Suppressor macrophage (primary cell): ENCODE results near the gene ERCC1.

Experiments
- DNase-seq, 4 experiments: peaks; one replicate each; pipeline ENCODE4 v3.0.0-alpha.2; 2020 to 2022

The ERCC1 gene

DNA sequence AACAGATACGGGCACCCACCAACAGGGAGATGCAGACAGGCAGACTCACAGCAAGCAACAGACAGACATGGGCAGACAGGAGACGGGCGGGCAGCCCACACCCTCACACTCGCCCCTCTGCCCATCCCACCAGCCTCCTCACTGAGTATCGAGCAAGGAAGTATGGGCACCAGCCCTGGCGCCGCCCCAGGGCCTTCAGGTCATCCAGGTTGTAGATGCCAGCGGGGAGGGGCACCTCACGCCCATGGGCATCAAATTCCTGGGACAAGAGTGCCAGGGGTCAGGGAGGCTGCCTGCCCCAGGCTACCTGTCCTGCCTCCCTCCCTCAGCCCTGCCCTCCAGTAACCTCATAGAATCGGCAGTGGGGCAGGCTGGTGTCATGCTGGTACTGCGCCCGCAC lies 59.0 kb downstream of the ERCC1 start:
- no peak for DNase-seq

DNA sequence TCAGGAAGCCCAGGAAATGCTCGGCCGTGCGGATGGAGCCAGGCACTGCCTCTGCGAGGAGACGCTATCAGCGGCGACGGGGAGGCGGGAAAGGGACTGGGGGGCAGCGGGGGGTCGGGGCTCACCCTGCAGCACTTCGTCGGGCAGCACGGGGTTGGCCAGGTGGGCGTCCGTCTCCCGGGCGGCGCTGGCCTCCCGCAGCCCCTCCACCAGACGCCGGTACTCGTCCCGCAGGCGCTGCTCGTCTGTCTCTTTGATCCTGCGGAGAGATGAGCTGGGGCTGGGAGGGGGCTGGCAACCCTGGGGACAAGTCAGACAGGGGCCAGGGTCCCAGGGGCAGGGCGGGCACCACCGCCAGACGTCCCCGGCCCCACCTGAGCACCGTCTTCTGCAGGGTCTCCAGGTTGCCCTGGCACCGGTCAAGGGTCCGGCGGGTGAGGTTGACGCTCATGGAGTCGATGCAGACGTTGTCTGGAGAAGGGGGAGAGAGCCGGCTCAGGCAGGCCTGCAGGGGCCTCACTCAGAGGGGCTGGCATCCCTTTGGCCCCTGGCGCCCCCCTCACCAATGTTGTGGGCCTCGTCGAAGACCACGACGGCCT lies 59.8 kb downstream of the ERCC1 start:
- DNase-seq, result no peak

DNA sequence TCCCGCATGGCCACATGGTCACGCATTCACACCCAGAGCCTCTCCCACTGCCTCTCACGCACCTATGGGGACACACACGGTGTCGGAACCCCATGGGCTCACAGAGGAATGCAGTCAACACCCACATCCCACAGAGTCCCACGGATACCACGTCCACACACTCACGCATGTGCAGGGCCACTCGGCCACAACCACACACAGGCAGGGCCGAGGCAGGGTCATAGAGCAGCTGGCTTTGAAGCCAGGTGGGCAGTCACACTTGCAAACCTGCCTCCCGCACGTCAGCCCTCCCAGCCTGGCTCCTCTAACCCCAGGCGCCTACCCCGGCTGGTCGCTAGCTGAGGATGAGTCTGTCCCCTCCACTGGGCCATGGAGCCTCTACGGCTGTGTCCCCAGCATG lies 61.4 kb downstream of the ERCC1 start:
- no peak for DNase-seq

DNA sequence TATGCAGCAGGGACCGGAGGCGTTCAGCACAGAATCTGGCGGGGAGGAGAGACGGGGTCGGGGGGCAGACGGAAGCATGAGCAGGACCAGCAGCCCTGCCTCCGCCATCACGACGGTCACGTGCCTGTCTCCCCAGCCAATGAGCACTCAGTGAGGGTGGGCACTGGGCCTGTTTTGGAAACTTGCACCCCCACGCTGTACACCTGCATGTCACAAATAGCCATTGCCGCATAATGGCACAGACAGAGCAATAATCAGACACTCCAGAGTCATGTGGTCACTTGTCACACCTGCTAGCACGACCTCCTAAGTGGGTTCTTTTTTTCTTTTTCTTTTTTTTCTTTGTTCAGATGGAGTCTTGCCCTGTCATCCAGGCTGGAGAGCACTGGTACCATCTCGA lies 62.1 kb downstream of the ERCC1 start:
- DNase-seq, result no peak

DNA sequence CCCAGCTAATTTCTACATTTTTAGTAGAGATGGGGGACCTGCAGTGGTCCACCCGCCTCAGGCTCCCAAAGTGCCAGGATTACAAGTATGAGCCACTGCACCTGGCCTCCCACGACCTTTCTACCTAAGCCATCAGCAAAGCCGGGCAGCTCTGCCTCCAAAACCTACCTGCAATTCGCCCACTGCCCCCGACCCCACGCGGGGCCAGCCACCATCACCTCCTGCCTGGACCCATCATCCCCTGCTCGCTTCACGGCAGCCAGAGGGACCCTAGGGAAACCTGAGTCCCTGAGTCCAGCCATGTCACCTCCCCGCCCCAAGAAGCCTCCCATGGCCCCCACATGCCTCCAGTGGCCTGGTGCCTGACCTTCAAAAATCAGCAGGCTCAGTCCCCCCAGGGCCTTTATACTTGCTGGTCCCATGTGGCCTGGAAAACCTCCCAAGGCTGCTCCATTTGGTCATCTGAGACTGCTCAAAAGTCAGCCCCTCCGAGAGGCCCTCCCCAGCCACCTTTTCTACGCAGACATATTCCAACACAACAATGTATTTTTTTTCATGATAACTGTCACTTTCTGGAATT lies 65.4 kb downstream of the ERCC1 start:
- DNase-seq, result no peak

DNA sequence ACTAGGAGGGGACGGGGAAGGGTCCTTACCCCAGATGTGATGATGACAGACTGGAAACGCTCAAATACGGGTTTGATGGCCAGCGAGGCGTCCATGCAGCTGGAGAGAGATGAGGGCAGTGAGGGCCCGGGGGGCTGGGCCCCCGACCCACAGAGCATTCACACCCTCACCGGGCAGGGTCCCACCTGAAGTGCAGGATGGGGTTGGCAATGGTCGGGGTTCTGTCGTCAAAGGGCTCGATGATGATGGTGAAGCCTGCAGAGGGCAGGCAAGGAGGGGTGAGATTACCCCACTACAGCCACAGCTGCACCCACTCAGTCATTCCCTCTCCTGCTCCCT lies 66.3 kb downstream of the ERCC1 start:
- DNase-seq, result no peak
